NCI-H82 treated with DMSO at 0.1 percent for 48 hours (cell line): ENCODE results near the gene SLC9A5.

ENCODE experiments used
- DNase-seq: peaks from one replicate; lab custom pipeline; 2025; ENCODE audit not compliant: unreplicated experiment; lab: John Stamatoyannopoulos, UW

SLC9A5 gene

GRCh38 chr16:67305216-67306071, 56.7 kb downstream of the SLC9A5 start:
- DNase-seq: no peak

GRCh38 chr16:67310561-67310960, 61.8 kb downstream of the SLC9A5 start:
- DNase-seq: no peak

GRCh38 chr16:67311607-67312488, 63.1 kb downstream of the SLC9A5 start:
- no peak for DNase-seq

GRCh38 chr16:67312719-67313118, 63.9 kb downstream of the SLC9A5 start:
- DNase-seq: no peak

GRCh38 chr16:67317853-67318252, 69.1 kb downstream of the SLC9A5 start:
- DNase-seq: no peak
